Neural progenitor cell (in vitro differentiated cells): ENCODE results near the gene PRRC2B.

Source experiments
- CTCF ChIP-seq: fragments of 200-600 bp; sonication (generic); IDR thresholded peaks from 2 replicates; pipeline ENCODE4 v1.5.1; 2017; ENCODE audit warnings: antibody characterized with exemption, mild to moderate bottlenecking
- EZH2phosphoT487 ChIP-seq: fragments of 200-600 bp; sonication (generic); IDR thresholded peaks from 2 replicates; pipeline ENCODE4 v1.6.1; 2017; ENCODE audit warnings: antibody characterized with exemption

- no peak for TF ChIP-seq EZH2phosphoT487
- no peak for TF ChIP-seq CTCF
Measured at GRCh38 chr9:131422241-131422792, 28.4 kb downstream of the PRRC2B start.
